GM19324 (cell line): Measurements from ENCODE around the gene WDR73.
A peak's percentile ranks its signal among the peaks of the same experiment; 100 is the strongest.
"Not testable (repeated sequence)": the region's sequence is repeated elsewhere in the genome, so short reads cannot be mapped to it uniquely, and the experiment has no call there.

Experiments used
- ATAC-seq: cut with Tn5 transposase; IDR thresholded peaks from one replicate; pipeline ENCODE4 v1.9.1; 2021; ENCODE audit warnings: mild to moderate bottlenecking, moderate library complexity; ENCODE audit not compliant: unreplicated experiment, low FRiP score

The WDR73 gene

DNA sequence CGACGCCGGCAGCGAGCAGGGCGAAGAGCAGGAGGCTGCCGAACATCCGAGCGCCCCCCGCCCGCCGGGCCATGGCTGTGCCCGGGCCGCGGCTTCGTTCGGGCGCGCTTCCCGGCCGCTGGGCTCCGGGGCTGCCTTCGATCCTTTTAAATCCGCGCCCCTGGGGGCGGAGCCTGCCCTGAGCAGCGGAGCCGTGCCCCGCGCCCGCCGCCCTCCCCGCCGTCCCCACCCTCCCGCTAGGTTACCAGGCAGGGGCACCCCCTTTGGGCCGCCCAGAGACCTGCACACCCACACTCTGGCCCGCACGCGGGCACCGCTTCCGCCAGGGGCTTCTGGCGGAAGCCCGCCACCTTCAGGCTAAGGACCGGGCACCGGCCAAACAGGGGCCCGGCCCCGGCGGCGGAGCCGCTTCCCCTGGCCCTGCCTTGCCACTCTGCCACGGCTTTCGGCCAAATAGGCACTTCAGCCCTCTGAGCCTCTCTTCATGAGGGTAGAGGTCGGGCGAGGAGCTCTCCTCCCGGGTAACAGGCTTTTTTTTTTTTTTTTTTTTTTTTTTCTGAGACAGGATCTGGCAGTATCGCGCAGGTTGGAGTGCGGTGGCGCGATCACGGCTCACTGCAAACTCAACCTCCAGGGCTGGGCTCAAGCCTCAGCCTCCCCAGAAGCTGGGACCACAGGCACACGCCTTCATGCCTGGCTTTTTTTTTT lies 4.2 kb upstream of the WDR73 start, which contains the start of gene NMB:
TSS of gene NMB (minus strand) at position 120 of the 708 bp plus-strand sequence. CDS start at position 73, 47 bp downstream.
- ATAC-seq, result peak; percentile 77

DNA sequence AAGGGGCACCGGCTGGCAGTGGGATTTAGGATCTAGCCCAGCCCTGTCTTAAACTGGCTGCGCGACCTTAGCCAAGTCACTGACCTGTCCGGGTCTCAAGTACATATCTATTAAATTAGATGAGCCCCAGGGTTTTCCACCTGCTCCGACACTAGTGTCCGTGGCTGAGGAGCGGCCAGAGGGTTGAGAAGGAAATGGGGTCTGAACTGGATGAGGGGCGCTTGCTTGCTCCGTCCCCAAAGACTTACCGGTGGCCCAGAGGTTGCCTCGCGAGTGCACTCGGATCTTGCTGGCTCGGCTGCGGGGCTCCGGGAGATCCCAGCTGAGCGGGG lies 3.6 kb upstream of the WDR73 start:
- no peak for ATAC-seq

DNA sequence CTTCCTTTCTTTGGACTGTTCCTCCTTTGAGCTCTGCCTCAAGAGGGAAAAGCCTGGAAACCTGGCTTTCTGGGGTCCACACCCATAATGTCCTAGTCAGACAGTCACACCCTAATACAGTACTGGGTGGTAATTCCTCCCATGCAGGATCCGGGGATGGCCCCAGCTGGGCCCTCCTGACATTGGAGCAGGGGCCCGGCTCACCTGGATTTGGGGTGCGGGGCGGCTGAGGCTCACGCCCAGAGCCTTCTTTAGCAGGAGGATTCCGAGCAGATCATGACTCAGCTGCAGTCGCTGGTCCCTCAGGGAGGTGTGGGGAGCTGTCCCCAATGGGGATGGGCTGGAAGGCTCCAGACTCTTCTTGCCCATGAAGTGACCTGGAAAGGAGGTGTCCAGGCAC lies 2.9 kb upstream of the WDR73 start:
- no peak for ATAC-seq

DNA sequence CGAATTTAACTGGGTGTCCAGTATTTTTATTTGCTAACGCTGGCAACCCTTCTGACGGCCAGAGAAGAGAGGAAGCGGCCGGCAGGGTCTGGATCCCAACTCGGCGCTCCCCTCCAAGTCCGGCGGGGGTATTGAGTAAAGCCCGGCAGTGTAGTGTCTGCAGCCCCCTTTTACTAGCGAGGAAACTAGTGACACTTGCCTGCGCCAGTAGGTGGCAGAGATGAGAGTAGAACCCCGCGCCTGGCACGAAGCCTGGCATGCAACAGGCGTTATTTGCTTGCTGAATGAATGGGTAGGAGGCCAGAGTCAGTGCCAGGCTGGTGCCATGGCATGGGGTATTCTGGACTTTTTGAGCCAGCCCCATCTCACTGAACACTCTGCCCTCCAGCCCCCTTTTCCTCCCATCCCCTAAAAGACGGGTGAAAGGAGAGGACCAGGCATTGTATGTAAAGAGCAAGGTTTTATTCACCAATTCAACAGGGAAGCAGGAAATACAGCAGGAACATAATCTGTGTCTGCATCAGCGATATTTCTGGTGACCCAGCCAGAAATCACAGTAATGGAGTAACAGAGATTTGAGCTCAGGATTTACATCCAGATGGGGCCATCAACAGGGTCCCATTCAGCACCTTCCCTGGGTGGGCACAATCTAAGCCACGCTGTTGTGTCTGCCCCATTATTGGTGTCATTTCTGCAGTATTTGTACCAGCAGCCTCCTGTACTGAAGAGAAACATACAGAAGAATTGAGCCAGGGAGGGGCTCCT lies 788 bp upstream of the WDR73 start:
- no peak for ATAC-seq

DNA sequence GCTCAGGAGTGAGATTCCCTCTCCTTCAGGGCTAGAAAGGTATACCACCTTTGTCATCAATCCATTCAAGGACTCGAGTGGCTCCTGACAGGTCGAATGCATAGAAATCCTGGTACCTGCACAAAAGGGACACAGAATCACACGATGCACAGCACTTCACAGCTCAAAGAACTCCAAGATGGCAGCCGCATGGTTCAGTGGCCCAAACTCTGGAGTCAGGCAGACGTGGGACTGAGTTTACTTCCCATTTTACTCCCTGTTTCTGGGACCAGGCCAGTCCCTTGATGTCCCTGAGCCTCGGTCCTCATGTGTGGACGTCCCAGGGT lies 536 bp downstream of the WDR73 start:
- no peak for ATAC-seq

DNA sequence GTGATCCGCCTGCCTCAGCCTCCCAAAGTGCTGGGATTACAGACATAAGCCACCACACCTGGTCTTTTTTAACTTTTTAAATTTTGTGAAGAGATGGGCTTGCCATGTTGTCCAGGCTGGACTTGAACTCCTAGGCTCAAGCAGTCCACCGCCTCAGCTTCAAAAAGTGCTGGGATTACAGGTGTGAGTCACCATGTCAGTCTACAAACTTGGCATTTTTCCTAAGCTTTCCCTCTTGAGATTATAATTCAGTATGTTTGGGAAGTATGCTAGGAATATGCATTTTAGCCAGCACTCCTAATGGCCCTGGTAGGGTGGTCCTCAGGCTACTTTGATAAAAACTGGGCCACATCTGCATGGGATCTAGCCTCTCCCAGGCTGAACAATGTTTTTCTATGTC lies 4.4 kb downstream of the WDR73 start:
- no peak for ATAC-seq

DNA sequence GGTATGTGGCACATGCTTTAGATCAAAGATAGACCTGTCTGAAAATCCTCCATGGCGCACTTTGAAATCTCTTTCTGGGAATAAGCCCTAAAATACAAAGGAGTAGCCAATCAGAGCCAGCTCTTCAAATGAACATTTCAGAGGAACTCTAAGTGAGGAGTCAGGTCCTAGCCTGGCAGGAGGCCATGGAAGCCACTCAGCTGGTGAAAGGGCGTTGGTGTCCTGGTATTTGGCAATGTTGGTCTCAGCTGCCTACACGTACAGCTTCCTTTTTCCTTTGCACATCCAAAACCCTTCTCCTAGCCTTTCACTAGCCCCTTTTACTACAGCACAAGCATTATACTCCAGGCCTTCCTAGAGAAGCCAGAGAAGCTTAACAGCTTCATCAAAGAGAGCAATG lies 5.5 kb downstream of the WDR73 start:
- no peak for ATAC-seq

DNA sequence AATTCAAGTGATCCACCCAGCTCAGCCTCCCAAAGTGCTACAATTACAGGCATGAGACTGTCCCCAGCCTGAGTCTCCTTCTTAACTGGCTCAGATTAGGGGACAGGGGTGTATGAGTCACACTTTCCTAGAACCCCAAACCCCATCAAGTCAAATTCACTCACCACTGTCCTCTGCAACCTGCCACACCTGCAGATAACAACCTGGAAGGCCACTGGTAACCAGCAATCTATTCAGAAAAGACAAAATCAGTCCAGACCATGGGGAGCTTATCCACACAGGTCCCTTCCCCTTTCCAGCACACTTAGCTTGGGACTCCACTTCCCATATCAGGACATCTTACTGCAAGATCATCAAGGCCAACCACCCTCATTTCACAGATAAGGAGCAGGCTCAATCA lies 6.4 kb downstream of the WDR73 start:
- ATAC-seq, result no peak

DNA sequence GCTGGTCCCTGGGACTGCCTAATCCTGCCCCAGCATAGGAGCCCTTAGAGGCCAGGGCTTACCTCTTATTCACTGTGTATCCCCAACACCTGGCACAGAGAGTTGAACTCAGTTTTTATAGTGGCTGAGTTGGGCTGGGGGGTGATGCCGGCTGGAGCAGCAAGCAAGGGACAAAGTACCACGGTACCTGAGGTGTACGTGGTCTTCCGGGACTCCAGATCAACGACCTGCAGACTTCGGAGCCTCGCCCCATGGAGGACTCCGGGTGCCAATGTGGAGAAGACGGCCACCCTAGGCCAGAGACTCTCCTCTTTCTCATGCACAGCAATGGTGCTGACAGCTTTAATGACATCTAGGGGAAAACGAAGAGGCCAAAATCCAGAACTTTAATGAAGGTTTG lies 8.1 kb downstream of the WDR73 start:
- ATAC-seq, result no peak

DNA sequence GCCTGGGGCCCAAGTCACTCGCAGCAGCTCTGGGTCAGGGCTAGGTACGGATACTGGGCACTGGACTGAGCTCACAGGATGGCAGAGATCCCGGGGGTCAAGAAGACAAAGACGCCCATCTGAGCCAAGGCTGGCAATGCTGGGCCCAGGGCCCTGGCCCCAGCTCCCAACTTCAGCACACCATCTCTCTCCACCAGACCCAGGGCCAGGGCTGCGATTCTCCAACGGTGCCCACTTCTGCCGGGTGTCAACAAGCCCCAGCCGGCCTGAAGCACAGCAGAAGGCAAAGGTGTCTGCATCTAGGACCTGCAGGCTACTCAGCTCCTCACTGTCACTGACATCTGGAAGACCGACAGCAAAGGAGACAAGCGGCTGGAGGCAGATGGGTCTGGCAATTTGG lies 8.6 kb downstream of the WDR73 start:
- no peak for ATAC-seq

DNA sequence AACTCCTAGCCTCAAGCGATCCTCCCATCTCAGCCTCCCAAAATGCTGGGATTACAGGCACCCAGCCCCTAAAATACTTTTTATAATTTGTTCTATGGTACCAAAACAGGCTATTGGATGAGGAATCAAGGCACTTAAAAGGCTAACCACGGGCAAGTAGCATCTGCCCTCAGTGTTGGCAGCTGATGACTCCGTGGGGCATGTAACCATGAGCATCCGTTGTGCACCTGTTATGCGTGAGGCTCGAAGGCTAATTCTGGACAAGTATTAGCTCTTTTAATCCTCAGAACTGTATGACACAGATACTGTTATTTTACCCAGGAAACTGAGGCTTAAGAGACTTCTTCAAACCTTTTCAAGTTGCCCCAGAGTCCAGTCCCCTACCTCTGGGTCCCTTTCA lies 10.2 kb downstream of the WDR73 start:
- ATAC-seq, result no peak

DNA sequence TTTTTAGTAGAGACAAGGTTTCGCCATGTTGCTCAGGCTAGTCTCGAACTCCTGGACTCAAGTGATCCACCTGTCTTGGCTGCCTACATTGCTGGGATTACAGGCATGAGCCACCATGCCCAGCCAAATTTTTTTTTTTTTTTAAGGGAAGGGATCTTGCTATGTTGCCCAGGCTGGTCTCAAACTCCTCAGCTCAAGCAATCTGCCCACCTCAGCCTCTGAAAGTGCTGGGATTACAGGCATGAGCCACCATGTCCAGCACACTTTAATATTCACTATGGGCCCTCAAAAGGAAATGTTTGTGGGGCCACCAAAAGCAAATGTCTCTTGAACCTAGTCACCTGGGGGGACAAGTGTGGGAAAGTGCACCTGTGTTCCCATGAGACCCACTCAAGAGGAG lies 11.4 kb downstream of the WDR73 start:
- ATAC-seq, result not testable (repeated sequence)

DNA sequence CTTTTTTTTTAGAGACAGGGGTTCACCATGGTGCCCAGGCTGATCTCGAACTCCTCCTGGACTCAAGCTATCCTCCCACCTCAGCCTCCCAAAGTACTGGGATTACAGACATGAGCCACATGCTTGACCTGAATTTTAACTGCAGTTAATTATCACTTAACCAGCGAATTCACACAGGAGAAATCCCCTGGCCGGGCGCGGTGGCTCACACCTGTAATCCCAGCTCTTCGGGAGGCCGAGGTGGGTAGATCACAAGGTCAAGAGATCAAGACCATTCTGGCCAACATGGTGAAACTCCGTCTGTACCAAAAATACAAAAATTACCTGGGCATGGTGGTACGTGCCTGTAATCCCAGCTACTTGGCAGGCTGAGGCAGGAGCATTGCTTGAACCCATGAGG lies 12.2 kb downstream of the WDR73 start:
- ATAC-seq, result not testable (repeated sequence)

DNA sequence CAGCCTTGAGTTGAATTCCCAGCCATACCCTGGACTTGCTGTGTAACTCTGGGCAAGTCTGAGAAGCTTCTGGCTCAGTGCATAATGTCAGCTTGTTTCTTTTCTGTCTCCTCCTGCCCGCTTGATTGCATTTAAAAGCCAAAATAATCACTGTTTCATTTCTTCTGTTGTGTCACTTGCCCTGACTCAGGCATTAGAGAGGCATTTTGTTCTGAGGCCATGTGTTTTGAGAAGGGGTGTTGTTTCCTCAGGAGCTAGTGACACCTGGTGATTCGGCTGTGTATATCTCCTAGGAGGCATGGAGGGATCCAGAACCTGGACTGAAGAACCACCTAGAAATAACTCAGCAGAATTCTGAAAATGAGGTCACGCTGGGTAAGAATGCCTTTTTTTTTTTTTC lies 16.0 kb downstream of the WDR73 start:
- ATAC-seq, result no peak

DNA sequence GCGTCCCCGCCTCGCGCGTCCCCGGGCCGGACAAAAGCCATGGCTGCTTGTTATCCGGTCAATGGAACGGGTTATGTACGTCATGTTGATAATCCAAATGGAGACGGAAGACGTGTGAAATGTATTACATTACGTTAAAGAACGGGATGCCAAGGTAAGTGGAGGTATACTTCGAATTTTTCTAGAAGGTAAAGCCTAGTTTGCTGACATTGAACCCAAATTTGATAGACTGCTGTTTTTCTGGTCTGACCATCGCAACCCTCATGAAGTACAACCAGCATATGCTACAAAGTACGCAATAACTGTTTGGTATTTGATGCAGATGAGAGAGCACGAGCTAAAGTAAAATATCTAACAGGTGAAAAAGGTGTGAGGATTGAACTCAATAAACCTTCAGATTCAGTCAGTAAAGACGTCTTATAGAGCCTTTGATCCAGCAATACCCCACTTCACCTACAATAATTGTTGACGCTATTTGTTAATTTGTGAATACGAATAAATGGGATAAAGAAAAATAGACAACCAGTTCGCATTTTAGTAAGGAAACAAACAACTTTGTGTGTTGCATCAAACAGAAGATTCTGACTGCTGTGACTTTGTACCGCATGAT lies 19.8 kb downstream of the WDR73 start:
- no peak for ATAC-seq

DNA sequence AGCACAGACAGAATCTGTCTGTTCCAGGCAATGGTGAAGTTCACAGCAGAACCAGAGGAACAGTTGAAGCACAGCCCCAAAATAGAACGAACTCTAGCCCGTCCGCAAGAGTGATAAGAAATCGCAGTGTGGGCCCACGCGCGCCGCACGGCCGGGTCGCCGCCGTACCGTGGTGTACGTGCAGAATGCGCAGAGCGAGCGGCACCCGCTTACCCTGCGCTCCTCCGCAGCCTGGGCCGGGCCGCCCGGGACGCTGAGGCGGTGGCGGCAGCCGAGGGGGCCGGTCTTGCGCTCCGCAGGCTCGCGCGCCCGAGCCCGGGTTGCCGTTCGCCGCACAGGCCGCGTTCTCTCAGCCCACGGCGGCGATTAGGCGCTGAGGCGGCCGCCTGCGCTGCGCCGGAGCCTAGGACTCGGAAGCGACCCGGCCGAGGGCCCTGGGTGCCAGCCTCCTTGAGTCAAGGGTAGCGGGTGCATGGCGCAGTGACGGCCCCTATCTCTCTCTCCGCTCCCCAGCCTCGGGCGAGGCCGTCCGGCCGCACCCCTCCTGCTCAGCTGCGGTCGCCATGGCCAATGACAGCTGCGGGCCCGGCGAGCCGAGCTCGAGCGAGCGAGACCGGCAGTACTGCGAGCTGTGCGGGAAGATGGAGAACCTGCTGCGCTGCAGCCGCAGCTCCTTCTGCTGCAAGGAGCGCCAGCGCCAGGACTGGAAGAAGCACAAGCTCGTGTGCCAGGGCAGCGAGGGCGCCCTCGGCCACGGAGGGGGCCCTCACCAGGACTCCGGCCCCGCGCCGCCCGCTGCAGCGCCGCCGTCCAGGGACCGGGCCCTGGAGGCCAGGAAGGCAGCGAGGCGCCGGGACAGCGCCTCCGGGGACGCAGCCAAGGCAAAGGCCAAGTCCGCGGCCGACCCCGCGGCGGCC lies 20.5 kb downstream of the WDR73 start:
- peak; percentile 50 for ATAC-seq

DNA sequence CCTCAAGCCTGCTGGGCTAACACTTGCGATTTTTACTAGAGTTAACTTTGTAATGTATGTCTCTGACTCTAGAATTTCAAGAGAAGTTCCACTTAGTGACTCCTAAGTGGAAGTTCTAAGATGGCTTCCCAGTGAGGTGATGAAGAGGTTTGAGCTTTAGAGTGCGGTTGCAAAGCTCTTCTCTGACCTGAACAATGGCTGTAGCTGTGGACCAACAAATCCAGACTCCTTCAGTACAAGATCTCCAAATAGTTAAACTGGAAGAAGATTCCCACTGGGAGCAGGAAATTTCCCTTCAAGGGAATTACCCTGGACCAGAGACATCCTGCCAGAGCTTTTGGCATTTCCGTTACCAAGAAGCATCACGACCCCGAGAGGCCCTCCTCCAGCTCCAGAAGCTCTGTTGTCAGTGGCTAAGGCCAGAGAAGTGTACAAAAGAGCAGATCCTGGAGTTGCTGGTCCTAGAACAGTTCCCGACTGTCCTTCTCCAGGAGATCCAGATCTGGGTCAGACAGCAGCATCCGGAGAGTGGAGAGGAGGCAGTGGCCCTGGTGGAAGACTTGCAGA lies 22.3 kb downstream of the WDR73 start:
- no peak for ATAC-seq

DNA sequence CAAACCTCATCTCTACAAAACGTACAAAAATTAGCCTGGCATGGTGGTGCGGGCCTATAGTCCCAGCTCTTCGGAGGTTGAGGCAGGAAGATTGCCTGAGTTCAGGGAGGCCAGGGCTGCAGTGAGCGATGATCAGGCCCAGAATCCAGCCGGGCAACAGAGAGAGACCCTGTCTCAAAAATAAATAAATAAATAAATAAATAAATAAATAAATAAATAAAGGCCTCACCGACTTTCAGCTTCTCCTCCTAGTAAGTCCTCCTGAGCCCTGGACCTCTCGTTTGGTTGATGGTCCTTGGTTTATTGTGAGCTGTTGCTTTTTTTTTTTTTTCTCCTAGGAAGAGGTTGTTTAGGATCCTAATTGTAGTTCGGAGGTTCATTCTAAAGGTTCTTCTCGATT lies 25.1 kb downstream of the WDR73 start:
- no peak for ATAC-seq

DNA sequence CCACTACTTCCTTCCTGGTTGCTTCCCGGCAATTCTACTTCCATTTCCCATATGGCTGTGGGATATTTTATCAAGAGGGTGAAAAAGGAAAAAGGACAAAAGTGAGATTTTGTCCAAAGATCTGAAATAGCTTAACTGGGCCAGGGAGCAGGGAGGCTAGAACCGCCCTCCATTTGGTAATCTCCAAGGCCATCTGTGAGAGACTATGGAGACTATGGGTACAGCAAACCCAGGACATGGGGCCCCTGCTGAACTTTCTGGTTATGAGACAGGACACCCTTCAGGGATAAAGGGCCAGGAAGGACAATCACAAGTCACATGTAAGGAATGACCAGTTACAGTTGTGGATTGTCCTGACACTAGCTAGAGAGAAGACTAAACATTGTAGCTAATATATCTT lies 29.0 kb downstream of the WDR73 start:
- ATAC-seq, result no peak

DNA sequence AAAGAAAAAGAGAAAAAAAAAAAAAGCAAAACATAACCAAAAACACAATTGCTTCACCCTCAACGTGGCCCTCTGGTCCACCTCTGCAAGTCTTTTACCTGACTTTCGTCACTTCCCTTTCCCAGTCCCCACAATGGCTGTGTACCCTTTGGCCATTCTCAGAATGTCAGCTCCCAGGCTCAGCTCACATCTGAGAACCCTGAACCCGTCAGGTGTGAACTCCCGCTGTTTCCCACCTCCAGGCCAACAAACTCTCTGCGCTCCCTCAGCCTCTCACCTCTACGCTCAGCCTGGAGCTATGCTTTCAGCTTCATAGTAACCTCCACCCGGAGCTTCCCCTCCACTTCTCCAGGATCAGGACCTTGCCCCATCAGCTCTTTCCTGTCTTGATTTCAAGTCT lies 29.7 kb downstream of the WDR73 start:
- no peak for ATAC-seq
